NCI-H2081 (cell line): ENCODE data around the gene COQ4.
"Not testable (repeated sequence)": the region's sequence is repeated elsewhere in the genome, so short reads cannot be mapped to it uniquely, and the experiment has no call there.

Experiments used
- DNase-seq, 2 experiments: peaks; one replicate each; lab custom pipeline; 2025; lab: John Stamatoyannopoulos, UW

COQ4 gene

GRCh38 chr9:128322404-128323211 lies at the start of gene COQ4, which contains the start of gene TRUB2:
TSS of gene COQ4 (plus strand) at chr9:128322839. CDS start at chr9:128322859, 20 bp downstream.
TSS of gene TRUB2 (minus strand) at chr9:128322447. CDS start at chr9:128322408, 39 bp downstream.
- peak; percentile 95 to 96 for DNase-seq

DNA sequence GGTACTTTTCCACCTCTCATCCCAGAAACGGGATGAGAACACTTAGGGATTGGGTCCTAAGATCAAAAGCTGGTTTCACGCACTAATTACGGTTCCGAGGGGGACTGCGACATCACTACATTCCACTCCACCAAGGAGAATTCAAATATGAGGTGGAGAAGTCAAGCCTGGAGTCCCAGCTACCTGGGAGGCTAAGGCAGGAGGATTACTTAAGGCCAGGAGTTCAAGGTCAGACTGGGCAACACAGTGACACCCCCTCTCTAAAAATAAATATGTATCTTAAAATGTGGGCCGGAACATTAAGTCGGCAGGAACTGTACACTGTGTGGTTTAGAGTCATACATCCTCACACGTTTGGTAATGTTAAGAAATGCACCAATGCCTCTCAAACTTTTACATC lies 48.4 kb upstream of the COQ4 start:
- no peak for DNase-seq

DNA sequence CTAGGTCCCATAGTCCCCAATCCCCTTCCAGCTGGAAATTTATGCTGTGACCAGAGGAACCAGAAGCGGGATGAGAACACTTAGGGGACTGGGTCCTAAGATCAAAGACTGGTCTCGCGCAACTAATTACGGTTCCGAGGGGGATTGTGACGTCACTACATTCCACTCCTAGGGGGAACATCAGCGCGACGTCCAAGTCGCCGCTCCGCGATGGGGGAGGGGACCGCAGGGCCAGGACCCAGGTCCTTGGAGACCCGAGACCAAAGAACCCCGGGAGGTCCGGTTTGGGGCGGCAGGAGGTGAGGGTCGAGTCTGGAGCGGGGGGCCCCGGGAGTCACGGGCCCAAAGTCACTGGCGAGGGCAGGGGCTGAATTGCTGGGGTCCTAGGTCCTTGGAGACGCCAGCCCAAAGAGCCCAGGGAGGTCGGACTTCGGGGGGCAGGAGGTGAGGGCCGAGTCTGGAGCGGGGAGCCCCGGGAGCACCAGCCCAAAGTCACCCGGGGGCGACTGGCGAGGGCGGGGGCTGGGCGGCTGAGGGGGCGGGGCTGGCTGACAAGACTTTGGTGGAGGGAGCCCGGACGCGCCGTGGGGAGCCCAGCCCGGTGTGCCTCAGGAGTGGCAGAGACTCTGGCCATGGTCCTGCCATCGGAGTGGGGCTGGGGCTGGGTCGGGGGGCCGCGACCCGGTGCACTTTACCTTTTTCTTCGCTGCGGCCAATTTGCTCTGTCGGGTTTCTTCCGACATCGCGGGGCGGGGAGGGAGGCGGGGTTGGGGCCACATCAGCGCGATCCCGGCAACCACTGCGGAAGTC lies 47.2 kb upstream of the COQ4 start, which contains the start of gene GOLGA2:
GOLGA2 (minus strand) TSS at position 810 of the 810 bp plus-strand sequence; CDS start at position 779, 31 bp downstream.
- DNase-seq: no peak

DNA sequence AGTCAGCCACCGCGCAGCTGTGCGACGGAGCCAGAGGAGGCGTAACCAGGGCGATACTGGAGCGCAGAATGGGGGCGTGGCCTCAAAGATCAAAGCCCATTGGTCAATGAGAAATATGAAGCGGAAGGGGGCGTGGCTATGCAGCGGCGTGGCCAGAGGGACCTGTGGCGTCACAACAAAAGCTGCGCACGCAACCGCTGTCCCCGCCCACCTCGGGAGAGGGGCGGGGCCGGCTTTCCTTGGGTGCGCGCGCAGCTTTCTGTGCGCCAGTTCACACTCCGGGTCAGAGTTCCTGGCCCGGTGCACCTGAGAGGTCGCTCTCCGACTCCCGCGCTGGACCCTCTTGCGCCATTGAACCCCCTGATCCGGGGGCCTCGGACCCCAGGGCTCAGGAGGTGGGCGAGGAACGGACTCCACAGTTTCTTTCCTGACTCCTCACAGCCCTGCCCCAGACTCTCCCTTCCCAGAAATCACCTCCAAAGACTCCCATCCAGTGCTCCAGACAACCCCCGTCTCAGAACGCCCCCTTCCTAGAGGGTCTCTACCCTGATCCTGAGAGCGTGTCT lies 46.5 kb upstream of the COQ4 start, which contains the start of gene SWI5:
SWI5 (plus strand) TSS at position 269 of the 566 bp plus-strand sequence.
- peak; percentile 99 to 100 for DNase-seq

GRCh38 chr9:128276574-128277270 lies 45.9 kb upstream of the COQ4 start:
- DNase-seq: no peak

GRCh38 chr9:128279088-128280073 lies 43.3 kb upstream of the COQ4 start:
- DNase-seq: not testable (repeated sequence)

DNA sequence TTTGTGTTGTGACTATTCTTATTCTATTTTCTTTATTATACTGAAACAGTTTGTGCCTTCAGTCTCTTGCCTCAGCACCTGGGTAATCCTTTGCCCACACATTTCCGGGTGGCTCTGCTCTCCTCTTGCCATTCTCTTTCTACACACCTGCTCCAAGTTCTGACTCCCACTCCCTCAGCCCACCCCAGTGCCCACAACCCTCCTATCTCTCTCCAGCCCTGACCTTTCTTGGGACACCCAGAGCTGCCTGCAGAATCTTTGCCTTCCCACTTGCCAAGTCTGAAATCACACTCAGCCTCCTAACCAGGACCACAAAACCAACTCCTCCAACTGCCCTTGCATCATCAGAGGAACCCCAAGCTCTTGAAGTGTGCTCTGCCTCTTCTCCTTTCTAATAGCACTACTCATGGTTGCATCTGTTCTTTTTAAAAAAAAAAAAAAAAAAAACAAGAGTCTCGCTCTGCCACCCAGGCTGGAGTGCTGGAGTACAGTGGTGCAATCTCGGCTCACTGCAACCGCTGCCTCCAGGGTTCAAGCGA lies 42.5 kb upstream of the COQ4 start:
- no peak for DNase-seq

- no peak for DNase-seq
These were observed 40.1 kb upstream of the COQ4 start for GRCh38 chr9:128282500-128282899.

- peak in 1 of 2 experiments; percentile 20 for DNase-seq
These were observed 37.4 kb upstream of the COQ4 start for GRCh38 chr9:128285033-128285784.

DNA sequence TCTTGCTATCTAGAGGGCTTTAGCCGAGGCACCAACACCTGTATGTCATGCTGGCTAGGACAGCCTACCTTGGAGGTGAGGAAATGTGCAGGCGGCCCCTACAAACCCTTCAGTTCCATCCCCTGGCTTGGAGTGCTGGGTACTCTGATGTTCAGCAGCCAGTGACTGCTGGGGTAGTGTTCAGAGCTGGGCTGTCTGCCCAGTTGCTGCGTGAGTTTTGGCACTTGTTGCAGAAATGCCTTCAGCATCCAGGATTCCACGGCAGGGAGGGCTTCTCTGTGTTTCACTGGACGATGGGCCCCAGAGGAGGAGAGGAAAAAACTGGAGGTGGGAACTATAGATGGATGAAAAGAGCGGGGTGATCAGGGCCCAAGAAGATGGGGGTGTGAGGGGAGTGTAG lies 36.2 kb upstream of the COQ4 start:
- no peak for DNase-seq

- DNase-seq: no peak
These were observed 34.2 kb upstream of the COQ4 start for GRCh38 chr9:128288273-128289004.

- DNase-seq: no peak
These were observed 30.6 kb upstream of the COQ4 start for GRCh38 chr9:128292009-128292408.

DNA sequence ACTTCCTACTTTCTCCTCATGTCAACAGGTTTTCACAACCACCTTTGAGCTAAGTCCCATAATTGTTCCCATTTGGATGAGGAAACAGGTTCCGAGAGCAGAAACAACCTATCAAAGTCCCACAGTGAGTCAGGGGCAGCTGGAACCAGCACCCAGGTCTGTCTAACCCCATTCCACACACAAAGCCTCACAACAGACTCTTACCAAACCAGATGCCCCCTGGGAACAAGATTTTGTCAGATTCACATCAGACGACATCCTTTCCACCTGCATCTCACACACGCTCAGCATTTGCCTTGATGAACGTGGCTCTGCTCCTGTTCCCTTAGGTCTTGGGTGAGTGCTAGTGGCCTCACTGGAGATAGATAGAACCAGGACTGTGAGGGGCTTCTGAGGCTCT lies 29.5 kb upstream of the COQ4 start:
- DNase-seq: no peak

DNA sequence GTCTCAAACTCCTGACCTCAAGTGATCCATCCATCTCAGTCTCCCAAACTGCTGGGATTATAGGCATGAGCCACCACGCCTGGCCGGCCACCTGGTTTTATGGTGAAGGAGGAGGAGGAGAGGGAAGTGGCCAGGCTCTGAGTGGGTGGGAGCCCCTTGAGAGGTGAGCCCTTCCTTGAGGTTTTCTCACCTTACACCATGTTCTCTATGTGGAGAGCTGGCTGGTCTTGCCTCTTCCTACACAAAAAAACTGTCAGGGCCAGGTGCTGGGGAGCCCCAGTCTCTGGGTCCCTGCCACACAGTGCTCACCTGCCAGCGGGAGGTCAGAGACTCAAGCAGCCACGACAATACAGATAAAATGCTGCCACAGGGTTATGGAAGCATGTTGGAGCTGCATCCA lies 28.5 kb upstream of the COQ4 start:
- no peak for DNase-seq

DNA sequence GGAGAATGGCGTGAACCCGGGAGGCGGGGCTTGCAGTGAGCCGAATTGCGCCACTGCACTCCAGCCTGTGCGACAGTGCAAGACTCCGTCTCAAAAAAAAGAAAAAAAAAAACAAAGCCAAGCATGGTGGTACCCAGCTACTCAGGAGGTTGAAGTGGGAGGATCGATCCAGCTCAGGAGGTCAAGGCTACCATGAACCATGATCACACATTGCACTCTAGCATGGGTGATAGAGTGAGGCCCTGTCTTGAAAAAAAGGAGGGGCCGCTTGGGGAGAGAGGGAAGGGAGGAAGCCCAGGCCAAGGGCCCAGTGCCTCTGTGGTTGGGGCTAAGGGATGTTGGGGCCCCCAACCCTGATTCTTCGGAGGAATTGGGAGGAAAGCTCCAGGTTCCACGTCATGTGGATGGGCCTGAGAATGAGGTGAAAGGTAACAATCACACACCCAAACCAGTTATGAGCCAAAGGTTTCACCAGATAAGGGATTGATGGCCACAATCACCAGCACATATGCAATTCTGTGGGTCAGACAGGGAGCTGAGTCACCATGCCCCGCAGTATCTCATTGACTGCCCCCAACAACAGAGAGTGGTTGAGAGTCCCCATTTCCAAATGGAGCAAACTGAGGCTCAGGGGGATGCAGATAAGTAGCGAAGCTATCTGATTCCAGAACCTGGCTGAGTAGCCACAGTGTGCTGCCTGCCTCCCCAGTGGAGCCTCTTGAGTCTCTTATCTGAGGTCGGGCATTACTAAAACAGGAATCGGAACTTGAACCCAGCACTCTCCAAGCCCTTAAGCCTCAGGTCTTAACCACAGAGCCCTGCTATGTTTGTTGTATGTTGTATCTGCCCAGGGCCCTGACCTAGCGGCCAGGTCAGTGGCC lies 26.1 kb upstream of the COQ4 start:
- DNase-seq: no peak

GRCh38 chr9:128297221-128297773 lies 25.3 kb upstream of the COQ4 start:
- no peak for DNase-seq
